SHP77 (cell line): Measurements from ENCODE around the gene FOXP3.
"Not testable (repeated sequence)": the region's sequence is repeated elsewhere in the genome, so short reads cannot be mapped to it uniquely, and the experiment has no call there.

ENCODE experiments used
- DNase-seq, 2 experiments: peaks; one replicate each; lab custom pipeline; 2025; lab: John Stamatoyannopoulos, UW

The FOXP3 gene

GRCh38 chrX:49264460-49264859, at the start of gene FOXP3:
FOXP3 (minus strand) TSS chrX:49264710; CDS start chrX:49258505, 6,205 bp downstream.
- DNase-seq = no peak

DNA sequence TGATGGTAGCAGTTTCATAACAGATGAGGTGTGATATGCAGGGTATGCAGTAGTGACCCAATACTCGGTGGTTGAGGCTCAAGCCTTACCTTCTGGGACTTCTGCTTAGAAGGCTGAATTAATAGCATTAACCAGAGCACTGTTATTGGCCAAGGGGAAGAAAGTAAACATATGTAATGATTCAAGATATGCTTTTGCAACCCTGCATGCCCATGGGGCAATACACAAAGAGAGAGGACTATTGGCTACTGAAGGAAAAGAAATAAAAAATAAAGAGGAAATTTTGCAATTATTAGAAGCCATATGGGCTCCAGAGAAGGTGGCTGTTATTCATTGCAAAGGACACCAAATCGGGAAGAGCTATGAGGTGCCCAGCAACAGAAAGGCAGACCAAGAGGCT, 47.7 kb upstream of the FOXP3 start:
- no peak for DNase-seq

DNA sequence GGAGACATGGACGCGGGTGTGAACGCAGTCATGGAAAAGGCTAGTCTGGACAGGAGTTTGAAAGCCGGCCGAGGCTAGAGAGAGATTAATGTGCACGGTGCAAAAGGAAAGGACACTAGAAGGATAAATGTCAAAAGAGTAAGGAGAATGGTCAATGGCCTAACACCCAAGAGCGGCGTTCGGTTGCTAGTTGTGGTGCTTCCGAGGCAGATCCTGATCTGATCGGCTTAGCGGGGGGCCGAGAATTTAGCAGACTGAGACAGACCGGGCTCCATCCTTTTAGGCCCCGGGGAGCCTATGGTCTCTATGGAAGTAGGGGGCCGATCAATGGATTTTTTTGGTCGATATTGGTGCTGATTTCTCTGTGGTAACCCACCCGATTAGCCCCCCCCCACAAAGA, 45.9 kb upstream of the FOXP3 start:
- no peak for DNase-seq

- no peak for DNase-seq
Observed at GRCh38 chrX:49309401-49309981, 45.0 kb upstream of the FOXP3 start.

- DNase-seq = no peak
Observed at GRCh38 chrX:49308604-49309269, 44.2 kb upstream of the FOXP3 start.

- DNase-seq = not testable (repeated sequence)
Observed at GRCh38 chrX:49307775-49308174, 43.3 kb upstream of the FOXP3 start.

DNA sequence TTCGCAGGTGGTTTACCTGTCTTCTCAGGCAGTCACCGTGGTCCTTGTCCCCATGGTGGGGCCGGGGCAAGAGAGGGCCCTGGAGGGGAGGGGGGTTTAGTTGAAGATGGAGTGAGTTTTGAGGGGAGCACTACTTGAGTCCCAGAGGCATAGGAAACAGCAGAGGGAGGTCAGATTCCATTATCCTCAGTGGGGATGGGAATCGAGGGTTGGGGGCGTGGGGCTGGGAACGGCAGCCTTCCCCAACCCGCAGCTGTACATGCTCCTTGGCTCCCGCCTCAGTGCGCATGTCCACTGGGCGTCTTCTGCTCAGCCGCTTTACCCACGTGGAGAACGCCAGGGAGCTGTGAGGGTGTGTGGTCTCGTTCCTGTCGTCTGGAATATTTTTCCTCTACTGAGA, 38.8 kb upstream of the FOXP3 start, which contains the start of gene GAGE10:
Gene GAGE10, plus strand, starts transcription at position 301 of the 400 bp plus-strand sequence. CDS start 1,214 bp downstream, outside the sequence.
- no peak for DNase-seq

GRCh38 chrX:49300703-49301102, 36.2 kb upstream of the FOXP3 start:
- DNase-seq = no peak

- DNase-seq = not testable (repeated sequence)
Observed at GRCh38 chrX:49299293-49299692, 34.8 kb upstream of the FOXP3 start.

- no peak for DNase-seq
Observed at GRCh38 chrX:49292400-49293362, 28.2 kb upstream of the FOXP3 start.

DNA sequence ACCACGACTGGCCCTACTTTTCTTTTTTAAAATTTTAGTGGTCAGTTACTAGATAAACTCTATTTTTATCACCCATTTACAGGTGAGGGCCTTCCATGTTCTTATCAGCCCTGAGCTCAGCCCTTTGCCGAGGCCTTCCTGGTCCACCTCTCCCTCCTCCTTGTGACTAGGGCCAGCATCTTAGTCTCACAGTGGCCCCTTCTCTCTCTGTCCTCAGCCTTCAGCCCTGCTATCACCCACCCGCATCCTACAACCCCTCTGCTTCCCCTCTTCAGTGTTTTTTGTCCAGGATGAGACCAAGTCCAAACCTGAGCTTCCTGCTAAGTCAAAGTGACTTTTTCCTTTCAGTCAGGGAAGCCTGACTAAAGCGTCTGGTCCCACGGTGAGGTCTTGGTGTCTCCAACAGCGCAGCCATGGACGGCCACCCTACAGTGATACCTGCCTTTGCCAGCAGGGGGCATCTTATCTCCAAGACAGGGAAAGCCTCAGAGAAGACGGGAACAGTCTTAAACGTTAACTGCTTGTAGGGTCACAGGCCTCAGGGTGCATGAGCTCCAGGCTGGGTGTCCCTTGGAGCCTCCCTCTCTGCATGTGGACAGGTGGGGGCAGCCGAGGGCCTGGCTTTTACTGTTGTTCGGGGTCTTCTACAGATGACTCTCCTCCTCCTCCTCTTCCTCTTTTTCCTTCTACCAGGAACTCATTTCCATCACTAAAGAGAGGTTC, 27.3 kb upstream of the FOXP3 start:
- DNase-seq = peak in 1 of 2 experiments; percentile 6

DNA sequence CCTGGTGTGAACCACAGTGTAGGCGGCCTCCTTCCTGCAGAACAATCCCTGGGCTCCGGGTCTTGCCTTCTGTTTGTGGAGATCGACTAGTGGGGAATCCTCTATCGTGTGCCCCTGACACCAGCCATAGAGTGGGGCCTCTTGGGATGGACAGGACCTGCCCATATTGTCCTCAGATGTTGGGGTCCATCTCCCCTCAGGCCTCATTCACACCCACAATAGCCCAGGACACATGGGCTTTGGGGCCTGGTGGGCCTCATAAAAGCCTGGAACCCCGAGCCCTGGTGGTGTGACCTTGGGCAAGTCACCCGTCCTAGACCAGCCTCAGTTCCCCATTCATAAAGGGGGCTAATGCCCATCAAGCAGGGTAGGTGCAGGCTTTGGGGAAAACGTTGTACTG, 25.7 kb upstream of the FOXP3 start:
- no peak for DNase-seq

GRCh38 chrX:49287665-49288064, 23.2 kb upstream of the FOXP3 start:
- DNase-seq = no peak

- no peak for DNase-seq
Observed at GRCh38 chrX:49286581-49286980, 22.1 kb upstream of the FOXP3 start.

GRCh38 chrX:49286136-49286535, 21.6 kb upstream of the FOXP3 start:
- DNase-seq = no peak

DNA sequence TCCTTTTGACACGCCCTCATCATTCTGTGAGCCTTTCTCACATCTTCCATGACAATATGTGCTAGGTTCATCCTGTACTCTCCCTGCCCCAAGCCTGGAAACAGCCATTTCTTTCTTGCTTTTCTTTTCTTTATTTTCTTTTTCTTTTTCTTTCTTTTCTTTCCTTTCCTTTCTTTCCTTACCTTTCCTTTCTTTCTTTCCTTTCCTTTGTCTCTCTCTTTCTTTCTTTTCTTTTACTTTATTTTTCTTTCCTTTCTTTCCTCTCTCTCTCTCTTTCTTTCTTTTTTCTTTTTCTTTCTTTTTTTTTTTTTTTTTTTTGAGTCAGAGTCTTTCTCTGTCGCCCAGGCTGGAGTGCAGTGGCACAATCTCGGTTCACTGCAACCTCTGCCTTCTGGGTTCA, 19.7 kb upstream of the FOXP3 start:
- DNase-seq = no peak

DNA sequence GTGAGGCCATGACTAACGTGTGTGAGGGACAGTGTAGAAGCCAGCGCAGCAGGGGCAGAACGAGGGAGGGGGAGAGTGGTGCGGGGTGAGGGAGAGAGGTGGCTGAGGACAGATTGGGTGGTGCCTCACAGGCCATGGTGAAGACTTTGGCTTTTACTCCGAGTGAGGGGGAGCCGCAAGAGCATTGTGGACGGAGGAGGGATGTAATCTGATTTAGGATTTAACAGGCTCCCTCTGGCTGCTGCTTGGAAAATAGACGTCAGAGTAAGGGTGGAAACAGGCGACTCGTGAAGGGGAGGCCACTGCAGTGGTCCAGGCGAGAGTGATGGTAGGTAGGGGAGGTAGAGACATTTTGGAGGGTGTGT, 18.1 kb upstream of the FOXP3 start:
- peak in 1 of 2 experiments; percentile 6 for DNase-seq

GRCh38 chrX:49278081-49278480, 13.6 kb upstream of the FOXP3 start:
- no peak for DNase-seq

- no peak for DNase-seq
Observed at GRCh38 chrX:49277535-49277830, 13.0 kb upstream of the FOXP3 start.

- no peak for DNase-seq
Observed at GRCh38 chrX:49276671-49277534, 12.4 kb upstream of the FOXP3 start.

GRCh38 chrX:49276207-49276606, 11.7 kb upstream of the FOXP3 start:
- DNase-seq = no peak
